CD8-positive, alpha-beta memory T cell (primary cell): Measurements from ENCODE around the gene FOXD2. TPM values are rescaled to one million over a fixed set of nuclear protein-coding genes. Genes with fewer than 3 reads are reported as not detected.

Experiments
- CTCF ChIA-PET: fragments of 350-600 bp; sonication (Branson Sonifier 250); formaldehyde crosslinking; loops from one replicate; lab custom pipeline; 2021; ENCODE audit warnings: antibody characterized with exemption; lab: Charles Lee
- POLR2A ChIA-PET: fragments of 350-600 bp; sonication (Branson Sonifier 250); formaldehyde crosslinking; loops from one replicate; lab custom pipeline; 2021; ENCODE audit warnings: antibody characterized with exemption; lab: Charles Lee
- DNase-seq, 5 donors: peaks; one replicate each; pipeline versions ENCODE4 v3.0.0 to v3.0.0-alpha.2; 2020 to 2022; ENCODE audit warnings: mixed read lengths in 1 of 5
- H3K27ac ChIP-seq: one replicate; pipeline ENCODE4 v1.7.0; 2013; ENCODE audit warnings: low read depth, mild to moderate bottlenecking, low read length, moderate library complexity
- H3K27me3 ChIP-seq: 2 replicates; pipeline ENCODE4 v1.7.0; 2013; ENCODE audit warnings: low read length, mild to moderate bottlenecking; ENCODE audit not compliant: insufficient read depth, poor library complexity, severe bottlenecking
- H3K36me3 ChIP-seq: 2 replicates; pipeline ENCODE4 v1.7.0; 2013; ENCODE audit warnings: mild to moderate bottlenecking, low read length, moderate library complexity; ENCODE audit not compliant: insufficient read depth
- H3K4me1 ChIP-seq: 2 replicates; pipeline ENCODE4 v1.7.0; 2013; ENCODE audit warnings: mild to moderate bottlenecking, low read length, moderate library complexity; ENCODE audit not compliant: insufficient read depth
- H3K4me3 ChIP-seq: 2 replicates; pipeline ENCODE4 v1.7.0; 2013; ENCODE audit warnings: mild to moderate bottlenecking, low read length
- H3K9me3 ChIP-seq: 2 replicates; pipeline ENCODE4 v1.7.0; 2013; ENCODE audit warnings: mild to moderate bottlenecking, low read length
- H3K27ac Mint-ChIP-seq, 8 donors: one replicate each; pipeline ENCODE4 v1.8.0; 2020 to 2021; ENCODE audit warnings: mixed read lengths in 8 of 8, mild to moderate bottlenecking in 6 of 8, inconsistent platforms in 3 of 8, moderate library complexity in 3 of 8
- H3K27me3 Mint-ChIP-seq, 2 donors: one replicate each; pipeline ENCODE4 v1.8.0; 2020 to 2021; ENCODE audit warnings: mixed read lengths in 2 of 2, mild to moderate bottlenecking in 1 of 2, moderate library complexity in 1 of 2
- H3K36me3 Mint-ChIP-seq, 3 donors: one replicate each; pipeline ENCODE4 v1.8.0; 2020 to 2021; ENCODE audit warnings: mixed read lengths in 3 of 3, inconsistent platforms in 1 of 3, mild to moderate bottlenecking in 1 of 3
- H3K4me1 Mint-ChIP-seq, 3 donors: one replicate each; pipeline ENCODE4 v1.8.0; 2020 to 2021; ENCODE audit warnings: mixed read lengths in 3 of 3, inconsistent platforms in 1 of 3, mild to moderate bottlenecking in 1 of 3
- H3K4me3 Mint-ChIP-seq, 7 donors: one replicate each; pipeline ENCODE4 v1.8.0; 2020 to 2021; ENCODE audit warnings: mixed read lengths in 7 of 7, mild to moderate bottlenecking in 6 of 7, moderate library complexity in 4 of 7, inconsistent platforms in 2 of 7
- H3K9me3 Mint-ChIP-seq, 5 donors: one replicate each; pipeline ENCODE4 v1.8.0; 2020 to 2022; ENCODE audit warnings: mixed read lengths in 5 of 5, mild to moderate bottlenecking in 3 of 5, moderate library complexity in 2 of 5, inconsistent platforms in 1 of 5
- polyA plus RNA-seq: library from polyadenylated mRNA; unstranded; fragments of 300-500 nt; fragmentation: Illumina TruSeq; gene quantifications from one replicate; pipeline ENCODE4 v1.2.3, GENCODE V29; 2021
- total RNA-seq, 2 experiments: library from RNA; stranded (reverse); gene quantifications; one replicate each; pipeline ENCODE4 v1.2.3, GENCODE V29; 2021

The FOXD2 gene
- total and polyA plus RNA-seq, 3 experiments from 2014 or later = 0.18 to 0.37 (median 0.22) TPM

DNA sequence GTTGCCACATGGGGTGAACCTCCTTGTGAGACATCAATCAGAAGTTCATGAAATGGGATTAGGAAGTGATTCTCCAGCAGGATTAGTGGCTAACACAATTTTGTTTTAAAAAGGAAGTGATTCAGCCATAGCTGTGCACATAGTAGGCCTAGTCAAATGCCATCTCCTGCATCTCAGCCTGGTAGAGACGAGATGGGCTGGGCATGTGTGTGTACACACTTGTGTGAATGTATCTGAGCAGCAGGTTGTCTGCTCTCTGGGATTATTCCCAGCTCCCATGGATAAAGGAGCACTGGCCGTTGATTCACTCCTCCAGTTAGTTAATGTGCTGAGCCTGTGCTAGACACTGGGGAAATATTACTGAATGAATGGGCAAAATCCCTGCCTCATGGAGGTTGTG lies 19.7 kb upstream of the FOXD2 start:
- H3K36me3 Mint-ChIP-seq = peaks cover 0 to 17% (median 0%) of the 10 kb centered on the region in 3 donors
- Histone ChIP-seq H3K36me3 (no peaks in the 10 kb centered on the region), H3K27ac (no peak overlapping the region), H3K4me1 (no peaks in the 10 kb centered on the region), H3K27me3 (peaks cover 10% of the 10 kb centered on the region), H3K4me3 (no peak overlapping the region), H3K9me3 (no peaks in the 10 kb centered on the region)
- H3K27me3 Mint-ChIP-seq = peaks cover 23 to 56% of the 10 kb centered on the region in 2 donors
- DNase-seq = no peak
- no peak overlapping the region for H3K27ac Mint-ChIP-seq
- H3K4me3 Mint-ChIP-seq = peak overlapping the region in 6 of 7 donors; percentile 27 to 71 (median 44)
- ChIA-PET CTCF (interaction anchor here (0.9 to 2.1 kb wide), 4 partner anchors 14 to 24 kb away, joined by 3 to 8 read pairs (median 4); partner anchors contain the start of gene FOXD2), POLR2A (no interaction called here)
- peaks cover 5 to 10% (median 7%) of the 10 kb centered on the region in 3 donors for H3K4me1 Mint-ChIP-seq
- peaks cover 0 to 2% (median 0%) of the 10 kb centered on the region in 5 donors for H3K9me3 Mint-ChIP-seq

DNA sequence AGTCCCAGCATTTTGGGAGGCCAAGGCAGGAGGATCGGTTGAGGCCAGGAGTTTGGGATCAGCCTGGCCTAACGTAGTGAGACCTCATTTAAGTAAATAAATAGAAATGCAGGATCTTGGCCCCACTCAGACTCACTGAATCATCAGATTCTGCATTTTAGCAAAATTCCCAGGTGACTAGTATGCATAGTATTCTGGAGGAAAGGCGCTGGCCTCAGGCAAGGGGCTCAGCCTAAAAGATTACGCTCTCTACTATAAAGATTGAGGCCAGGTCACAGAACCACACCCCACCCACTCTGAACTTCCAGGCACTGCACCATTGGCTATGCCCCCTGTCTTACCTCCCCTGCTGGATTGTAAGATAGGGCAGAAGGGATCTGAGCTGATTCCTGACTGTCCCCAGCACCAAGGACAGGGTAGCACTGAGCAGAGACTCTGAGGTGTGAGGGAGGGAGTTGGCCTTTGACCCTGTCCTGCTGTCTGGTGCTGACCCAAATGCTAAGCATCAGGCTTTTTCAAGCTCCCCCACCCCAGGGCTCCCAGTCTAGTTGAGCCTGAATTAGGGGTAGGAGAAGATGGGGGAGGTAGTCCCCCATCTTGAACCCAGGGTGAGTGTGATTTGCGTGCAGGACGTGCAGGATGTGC lies 19.0 kb upstream of the FOXD2 start:
- Mint-ChIP-seq H3K36me3 (peaks cover 0 to 17% (median 0%) of the 10 kb centered on the region in 3 donors), H3K9me3 (peaks cover 0 to 2% (median 0%) of the 10 kb centered on the region in 5 donors), H3K27me3 (peaks cover 23 to 54% of the 10 kb centered on the region in 2 donors), H3K27ac (no peak overlapping the region), H3K4me1 (peaks cover 5 to 10% (median 7%) of the 10 kb centered on the region in 3 donors), H3K4me3 (no peak overlapping the region)
- Histone ChIP-seq H3K27me3 (peaks cover 10% of the 10 kb centered on the region), H3K4me3 (no peak overlapping the region), H3K4me1 (no peaks in the 10 kb centered on the region), H3K9me3 (no peaks in the 10 kb centered on the region), H3K27ac (no peak overlapping the region), H3K36me3 (no peaks in the 10 kb centered on the region)
- no peak for DNase-seq
- ChIA-PET CTCF (interaction anchor here (1.4 to 2.1 kb wide), 4 partner anchors 13 to 19 kb away, joined by 4 to 8 read pairs (median 6); partner anchors contain the start of gene FOXD2), POLR2A (no interaction called here)

DNA sequence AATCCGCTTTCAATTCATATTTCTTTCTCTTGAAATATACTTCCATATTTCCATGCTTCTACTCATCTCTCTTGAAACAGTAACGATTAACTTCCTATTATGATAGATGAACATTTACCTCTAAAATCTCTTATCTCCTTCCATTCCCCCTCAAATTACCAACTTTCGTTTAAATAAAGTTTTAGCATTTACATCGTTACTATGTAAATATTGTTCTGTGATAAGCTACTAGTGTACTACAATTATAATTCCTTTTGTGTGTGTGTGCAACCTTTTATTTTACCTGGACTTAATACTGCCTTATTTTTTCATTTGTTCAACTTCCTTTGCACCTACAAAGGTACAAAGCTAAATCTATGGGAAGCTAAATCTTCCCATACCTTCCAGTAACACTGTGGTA lies 17.3 kb upstream of the FOXD2 start:
- POLR2A ChIA-PET = no interaction called here

DNA sequence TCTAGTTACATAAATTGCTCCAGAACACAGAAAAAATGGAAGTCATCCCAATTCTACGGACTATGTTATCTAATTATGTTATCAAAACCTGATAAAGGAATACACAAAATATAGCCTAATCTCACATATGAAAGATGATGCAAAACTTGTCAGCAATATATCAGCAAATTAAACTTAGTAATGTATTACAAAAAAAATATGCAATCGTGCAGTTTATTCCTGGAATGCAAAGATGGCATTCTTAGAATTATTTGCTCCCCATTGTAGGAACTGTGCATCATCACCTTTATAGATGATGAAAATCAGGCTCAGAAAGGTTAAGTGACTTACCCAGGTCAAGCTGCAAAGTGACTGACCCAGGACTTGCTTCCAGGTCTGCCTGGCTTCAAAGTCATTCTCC lies 14.0 kb upstream of the FOXD2 start:
- DNase-seq = no peak
- Histone ChIP-seq H3K36me3 (no peaks in the 10 kb centered on the region), H3K27me3 (no peaks in the 10 kb centered on the region), H3K4me3 (no peak overlapping the region), H3K4me1 (no peaks in the 10 kb centered on the region), H3K27ac (no peak overlapping the region), H3K9me3 (no peaks in the 10 kb centered on the region)
- ChIA-PET POLR2A (no interaction called here), CTCF (interaction anchor here (2.2 kb wide), 1 partner anchor 14 kb away, joined by 7 read pairs; the partner anchor contains the start of gene FOXD2)
- Mint-ChIP-seq H3K27ac (no peak overlapping the region), H3K27me3 (peaks cover 6 to 10% of the 10 kb centered on the region in 2 donors), H3K9me3 (no peaks in the 10 kb centered on the region), H3K4me3 (no peak overlapping the region), H3K4me1 (peaks cover 2 to 7% (median 6%) of the 10 kb centered on the region in 3 donors), H3K36me3 (peaks cover 0 to 6% (median 1%) of the 10 kb centered on the region in 3 donors)

More for the DNA sequence above, 17.3 kb upstream of the FOXD2 start:
- Histone ChIP-seq H3K4me3 (no peak overlapping the region), H3K4me1 (no peaks in the 10 kb centered on the region), H3K9me3 (no peaks in the 10 kb centered on the region), H3K27me3 (peaks cover 10% of the 10 kb centered on the region), H3K36me3 (no peaks in the 10 kb centered on the region), H3K27ac (no peak overlapping the region)
- Mint-ChIP-seq H3K4me3 (no peak overlapping the region), H3K27me3 (peaks cover 18 to 37% of the 10 kb centered on the region in 2 donors), H3K9me3 (peaks cover 0 to 2% (median 0%) of the 10 kb centered on the region in 5 donors), H3K27ac (no peak overlapping the region), H3K36me3 (peaks cover 0 to 13% (median 0%) of the 10 kb centered on the region in 3 donors), H3K4me1 (peaks cover 4 to 15% (median 10%) of the 10 kb centered on the region in 3 donors)
- DNase-seq = no peak
- CTCF ChIA-PET = interaction anchor here (1.4 to 1.8 kb wide), 3 partner anchors 15 to 289 kb away, joined by 3 to 8 read pairs (median 7); partner anchors contain the start of gene FOXD2

DNA sequence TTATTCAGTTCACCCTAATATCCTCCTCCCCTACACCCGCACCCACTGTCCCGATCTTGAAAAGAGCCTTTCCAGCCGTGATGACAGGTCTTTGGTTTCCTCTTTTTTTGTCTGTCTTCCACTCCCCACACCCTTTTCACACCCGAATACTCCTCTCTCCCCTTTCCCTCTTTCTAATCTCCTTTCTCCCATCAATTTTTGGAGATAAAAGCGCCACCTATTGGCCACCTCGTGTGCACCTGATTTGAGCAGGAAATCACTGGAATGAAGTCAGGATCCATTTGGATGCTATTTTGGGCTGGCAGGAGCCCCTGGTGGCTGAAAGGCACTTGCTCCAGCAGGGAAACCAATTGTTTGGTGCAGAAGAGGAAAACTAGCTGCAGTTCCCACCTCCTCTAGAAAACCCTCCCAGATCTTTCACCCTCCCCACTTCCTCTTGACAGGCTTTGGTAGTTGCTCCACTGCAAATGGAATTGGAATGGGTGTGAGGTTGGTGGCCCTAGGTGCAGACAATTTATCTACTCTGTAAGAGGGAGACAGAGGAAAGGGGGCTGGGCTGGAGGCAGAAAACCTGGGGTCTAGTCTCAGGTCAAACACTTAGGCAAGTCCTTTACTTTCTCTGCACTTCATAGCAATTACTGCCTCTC lies 13.4 kb upstream of the FOXD2 start:
- H3K27me3 Mint-ChIP-seq = peaks cover 6 to 7% of the 10 kb centered on the region in 2 donors
- DNase-seq = no peak
- H3K4me1 Mint-ChIP-seq = peaks cover 2 to 7% (median 6%) of the 10 kb centered on the region in 3 donors
- ChIA-PET CTCF (no interaction called here), POLR2A (no interaction called here)
- peaks cover 0 to 6% (median 1%) of the 10 kb centered on the region in 3 donors for H3K36me3 Mint-ChIP-seq
- no peaks in the 10 kb centered on the region for H3K27me3 ChIP-seq
- no peak overlapping the region for H3K4me3 ChIP-seq
- no peaks in the 10 kb centered on the region for H3K9me3 Mint-ChIP-seq
- H3K36me3 ChIP-seq = no peaks in the 10 kb centered on the region
- H3K27ac ChIP-seq = no peak overlapping the region
- H3K4me3 Mint-ChIP-seq = no peak overlapping the region
- no peaks in the 10 kb centered on the region for H3K9me3 ChIP-seq
- no peaks in the 10 kb centered on the region for H3K4me1 ChIP-seq
- no peak overlapping the region for H3K27ac Mint-ChIP-seq

DNA sequence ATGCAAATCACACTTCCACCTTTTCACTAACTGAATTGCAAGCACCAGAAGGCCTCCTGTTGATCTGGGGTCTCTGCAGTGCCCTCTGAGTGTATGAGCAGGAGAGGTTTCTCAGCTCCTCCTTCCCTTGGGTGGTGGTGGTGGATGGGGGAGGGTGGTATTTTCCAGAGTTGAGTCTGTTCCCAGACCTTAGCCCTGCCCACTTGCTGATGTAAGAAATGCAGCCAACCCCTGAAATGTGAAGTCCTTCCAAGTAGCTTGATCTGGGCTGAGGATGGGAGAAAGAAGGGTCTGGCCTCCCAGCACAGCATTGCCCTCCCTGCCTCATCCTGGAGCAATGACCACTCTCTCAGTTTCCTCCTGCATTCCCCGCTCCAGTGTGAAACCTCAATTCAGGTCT lies 6.3 kb upstream of the FOXD2 start:
- Mint-ChIP-seq H3K4me1 (peaks cover 35 to 52% (median 44%) of the 10 kb centered on the region in 3 donors), H3K9me3 (no peaks in the 10 kb centered on the region)
- POLR2A ChIA-PET = no interaction called here

DNA sequence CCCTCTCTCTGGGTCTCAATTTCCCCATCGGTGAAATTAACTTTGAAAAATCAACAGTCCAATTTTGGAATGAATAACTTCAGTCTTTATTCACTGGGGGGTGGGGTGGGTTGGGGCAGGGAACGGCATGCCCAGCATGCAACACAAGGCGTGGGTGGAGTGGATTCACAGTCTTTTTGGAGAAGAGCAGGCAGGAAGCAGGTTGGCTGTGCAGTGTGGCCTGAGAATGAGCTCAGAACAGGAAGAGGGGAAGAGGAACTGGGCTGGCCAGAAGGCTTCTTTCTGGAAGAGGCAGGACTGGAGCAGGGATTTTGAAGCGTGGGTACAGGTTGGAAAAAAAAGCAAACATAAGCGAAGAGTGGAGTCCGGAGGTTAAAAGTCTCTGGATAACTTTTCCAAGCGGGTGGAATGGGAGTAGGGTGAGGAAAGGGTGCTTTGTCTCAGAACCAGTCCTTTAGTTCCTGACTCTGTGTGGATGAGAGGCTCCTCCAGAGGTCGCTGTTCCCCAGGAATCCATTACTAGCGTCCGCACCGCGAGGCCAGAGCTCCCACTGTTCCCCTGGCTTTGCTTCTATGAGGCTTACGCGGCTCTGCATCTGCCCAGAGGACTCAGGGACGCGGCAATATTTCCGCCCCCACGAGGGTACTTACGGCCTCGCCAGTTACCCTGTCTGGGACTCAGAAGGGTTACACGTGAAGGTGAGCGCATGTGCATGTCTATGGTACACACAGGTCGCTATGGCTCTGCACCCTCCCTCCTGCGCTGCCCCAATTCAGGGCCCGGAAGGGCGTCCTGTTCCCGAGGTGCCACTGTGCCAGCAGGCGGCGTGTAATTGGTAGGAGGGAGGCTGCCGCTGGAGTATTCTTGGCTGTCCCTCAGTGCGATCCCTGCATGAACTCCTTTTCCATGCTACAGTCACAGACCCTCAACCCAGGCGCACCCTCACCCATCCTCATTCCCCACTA lies 5.5 kb upstream of the FOXD2 start:
- Mint-ChIP-seq H3K27me3 (peaks cover 0 to 6% of the 10 kb centered on the region in 2 donors), H3K9me3 (no peaks in the 10 kb centered on the region), H3K4me1 (peaks cover 36 to 56% (median 45%) of the 10 kb centered on the region in 3 donors), H3K27ac (peak overlapping the region in 3 of 8 donors; percentile 29 to 50 (median 43)), H3K4me3 (peak overlapping the region in 6 of 7 donors; percentile 19 to 75 (median 52)), H3K36me3 (peaks cover 0 to 15% (median 5%) of the 10 kb centered on the region in 3 donors)
- POLR2A ChIA-PET = no interaction called here
- peak in 4 of 5 donors; percentile 27 to 64 (median 52) for DNase-seq
- Histone ChIP-seq H3K4me1 (peaks cover 31% of the 10 kb centered on the region), H3K27me3 (no peaks in the 10 kb centered on the region), H3K27ac (no peak overlapping the region), H3K36me3 (no peaks in the 10 kb centered on the region), H3K9me3 (no peaks in the 10 kb centered on the region), H3K4me3 (peak overlapping the region; percentile 30)
- CTCF ChIA-PET = interaction anchor here (1.0 to 1.8 kb wide), 6 partner anchors 9 to 294 kb away, joined by 3 to 8 read pairs (median 4); no protein-coding TSS in a partner anchor

More for the DNA sequence above, 6.3 kb upstream of the FOXD2 start:
- no peaks in the 10 kb centered on the region for H3K27me3 ChIP-seq
- H3K27ac ChIP-seq = no peak overlapping the region
- H3K4me1 ChIP-seq = peaks cover 31% of the 10 kb centered on the region
- CTCF ChIA-PET = interaction anchor here (1.4 to 1.8 kb wide), 5 partner anchors 10 to 295 kb away, joined by 4 to 8 read pairs (median 4); no protein-coding TSS in a partner anchor
- H3K4me3 ChIP-seq = no peak overlapping the region
- peaks cover 0 to 14% (median 5%) of the 10 kb centered on the region in 3 donors for H3K36me3 Mint-ChIP-seq
- H3K36me3 ChIP-seq = no peaks in the 10 kb centered on the region
- H3K4me3 Mint-ChIP-seq = no peak overlapping the region
- DNase-seq = no peak
- peaks cover 0 to 6% of the 10 kb centered on the region in 2 donors for H3K27me3 Mint-ChIP-seq
- H3K9me3 ChIP-seq = no peaks in the 10 kb centered on the region
- H3K27ac Mint-ChIP-seq = peak overlapping the region in 1 of 8 donors; percentile 39
